Smooth muscle cell of the brain vasculature (primary cell): Measurements from ENCODE around the gene ENOPH1.

Experiments
- DNase-seq: peaks from one replicate; pipeline ENCODE4 v3.0.0-alpha.2; 2012; ENCODE audit warnings: low read depth, low spot score

The ENOPH1 gene

DNA sequence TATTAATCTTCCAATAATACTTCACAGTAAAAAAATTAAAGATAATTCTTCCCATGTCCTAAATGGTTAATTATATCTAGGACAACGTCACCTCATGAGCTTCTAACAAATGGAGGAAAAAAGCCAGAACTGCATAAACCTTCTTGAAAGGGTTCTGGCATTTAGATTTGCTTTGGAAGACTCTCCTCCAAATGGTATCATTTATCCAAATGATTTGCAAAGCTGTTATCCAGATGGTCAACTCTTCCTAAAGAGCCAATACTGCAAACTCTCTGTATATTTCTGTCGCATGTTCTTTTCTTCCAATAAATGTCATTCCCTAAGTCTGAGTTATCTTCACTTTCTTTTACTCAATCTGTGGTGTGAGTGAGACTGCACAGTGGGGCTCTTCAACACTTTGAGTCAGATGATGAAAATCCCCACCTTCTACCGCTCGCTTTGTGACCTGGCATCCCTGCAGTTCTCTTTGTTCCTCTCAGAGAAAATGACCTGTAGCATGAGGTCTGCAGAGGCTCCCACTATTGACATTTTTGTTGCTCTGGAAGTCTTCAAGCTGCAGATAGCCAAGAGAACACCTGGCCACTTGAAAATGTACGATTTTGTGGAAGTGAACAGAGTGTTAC is 78.5 kb downstream of the ENOPH1 start:
- no peak for DNase-seq

GRCh38 chr4:82510216-82510615 is 79.8 kb downstream of the ENOPH1 start:
- no peak for DNase-seq
